Fibroblast of skin of right quadriceps (primary cell): ENCODE results near the gene UST.

Source experiments
- DNase-seq: peaks from one replicate; pipeline ENCODE4 v3.0.0-alpha.2; 2013

The UST gene, protein sequence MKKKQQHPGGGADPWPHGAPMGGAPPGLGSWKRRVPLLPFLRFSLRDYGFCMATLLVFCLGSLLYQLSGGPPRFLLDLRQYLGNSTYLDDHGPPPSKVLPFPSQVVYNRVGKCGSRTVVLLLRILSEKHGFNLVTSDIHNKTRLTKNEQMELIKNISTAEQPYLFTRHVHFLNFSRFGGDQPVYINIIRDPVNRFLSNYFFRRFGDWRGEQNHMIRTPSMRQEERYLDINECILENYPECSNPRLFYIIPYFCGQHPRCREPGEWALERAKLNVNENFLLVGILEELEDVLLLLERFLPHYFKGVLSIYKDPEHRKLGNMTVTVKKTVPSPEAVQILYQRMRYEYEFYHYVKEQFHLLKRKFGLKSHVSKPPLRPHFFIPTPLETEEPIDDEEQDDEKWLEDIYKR

GRCh38 chr6:148746363-148747144, at the start of gene UST:
Gene UST, plus strand, starts transcription at chr6:148747030. Its CDS starts 401 bp downstream, at chr6:148747431.
- peak; percentile 96 for DNase-seq

DNA sequence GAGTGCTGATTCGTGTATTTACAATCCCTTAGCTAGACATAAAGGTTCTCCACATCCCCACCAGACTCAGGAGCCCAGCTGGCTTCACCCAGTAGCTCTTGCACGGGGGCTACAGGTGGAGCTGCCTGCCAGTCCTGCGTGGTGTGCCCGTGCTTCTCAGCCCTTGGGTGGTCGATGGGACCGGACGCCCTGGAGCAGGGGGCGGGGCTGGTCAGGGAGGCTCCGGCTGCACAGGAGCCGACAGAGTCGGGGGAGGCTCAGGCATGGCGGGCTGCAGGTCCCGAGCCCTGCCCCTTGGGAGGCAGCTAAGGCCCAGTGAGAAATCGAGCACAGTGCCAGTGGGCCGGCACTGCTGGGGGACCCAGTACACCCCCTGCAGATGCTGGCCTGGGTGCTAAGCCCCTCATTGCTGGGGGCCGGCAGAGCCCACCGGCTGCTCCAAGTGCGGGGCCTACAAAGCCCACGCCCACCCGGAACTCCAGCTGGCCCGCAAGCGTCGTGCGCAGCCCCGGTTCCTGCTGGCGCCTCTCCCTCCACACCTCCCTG, 48.9 kb upstream of the UST start:
- no peak for DNase-seq

DNA sequence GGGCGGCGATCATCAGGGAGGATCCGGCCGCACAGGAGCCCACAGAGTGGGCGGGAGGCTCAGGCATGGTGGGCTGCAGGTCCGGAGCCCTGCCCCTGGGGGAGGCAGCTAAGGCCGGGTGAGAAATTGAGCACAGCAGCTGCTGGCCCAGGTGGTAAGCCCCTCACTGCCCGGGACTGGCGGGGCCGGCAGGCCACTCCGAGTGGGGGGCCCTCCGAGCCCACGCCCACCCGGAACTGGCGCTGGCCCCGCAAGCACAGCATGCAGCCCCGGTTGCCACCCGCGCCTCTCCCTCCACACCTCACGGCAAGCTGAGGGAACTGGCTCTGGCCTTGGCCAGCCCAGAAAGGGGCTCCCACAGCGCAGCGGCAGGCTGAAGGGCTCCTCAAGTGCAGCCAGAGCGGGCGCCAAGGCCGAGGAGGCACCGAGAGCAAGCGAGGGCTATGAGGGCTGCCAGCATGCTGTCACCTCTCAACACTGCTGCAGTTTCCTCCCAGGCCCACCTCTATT, 48.1 kb upstream of the UST start:
- no peak for DNase-seq

DNA sequence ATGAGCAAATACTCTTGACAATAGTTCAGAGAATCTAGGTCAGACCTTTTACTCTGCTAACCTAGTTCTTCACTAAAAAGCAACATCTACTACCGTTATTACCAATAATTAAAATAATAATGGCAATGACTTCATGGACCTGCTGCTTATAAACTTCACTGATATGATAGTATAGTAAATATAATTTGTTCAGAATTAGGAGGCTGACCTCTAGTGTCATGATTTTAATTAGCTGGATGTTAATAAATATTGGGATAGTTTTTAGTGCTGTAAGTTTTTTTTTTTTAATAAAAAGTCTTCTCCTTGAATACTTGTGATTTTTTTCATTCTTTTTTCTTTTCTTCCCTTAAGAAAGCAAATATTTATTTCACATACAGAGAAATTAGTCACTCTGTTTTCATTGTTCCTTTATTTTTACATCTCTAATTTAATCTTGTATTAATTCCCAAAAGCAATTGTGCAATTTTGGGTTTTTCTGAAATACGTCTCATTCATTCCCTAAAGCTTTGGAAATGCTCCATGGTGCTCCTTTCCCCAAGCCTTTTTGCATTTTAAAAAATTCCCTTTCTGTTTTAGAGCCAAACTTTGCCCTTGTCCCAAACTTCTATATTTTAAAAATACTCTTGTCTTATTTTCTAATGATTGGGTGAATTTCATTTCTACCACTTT, 46.6 kb upstream of the UST start:
- DNase-seq, result peak; percentile 7

DNA sequence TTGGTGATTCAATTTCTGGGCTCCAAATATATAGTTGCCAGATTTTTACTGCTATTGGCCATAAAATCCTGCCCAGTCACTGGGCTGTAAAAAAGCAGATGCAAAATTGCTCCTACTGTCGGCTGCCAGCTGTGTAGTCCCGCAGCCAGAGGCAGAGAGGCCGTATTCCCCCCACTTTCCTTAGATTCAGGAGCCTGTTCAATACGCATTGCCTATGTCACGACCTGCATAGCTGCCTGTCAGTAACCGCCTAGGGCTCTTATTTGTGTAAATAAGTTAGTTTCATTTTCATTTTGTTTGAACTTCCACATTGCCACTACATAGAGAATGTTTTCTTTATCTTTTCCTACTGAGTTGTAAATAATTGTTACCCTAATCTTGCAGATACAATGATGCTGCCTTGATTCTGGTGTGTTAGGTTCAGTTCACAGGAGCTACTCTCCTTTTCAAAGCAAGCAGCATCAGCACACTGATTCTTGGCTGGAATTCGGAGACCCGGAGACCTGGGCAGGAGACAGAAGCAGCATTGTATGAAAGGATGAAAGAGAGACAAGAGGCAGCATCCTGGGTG, 46.0 kb upstream of the UST start:
- DNase-seq, result peak; percentile 31

DNA sequence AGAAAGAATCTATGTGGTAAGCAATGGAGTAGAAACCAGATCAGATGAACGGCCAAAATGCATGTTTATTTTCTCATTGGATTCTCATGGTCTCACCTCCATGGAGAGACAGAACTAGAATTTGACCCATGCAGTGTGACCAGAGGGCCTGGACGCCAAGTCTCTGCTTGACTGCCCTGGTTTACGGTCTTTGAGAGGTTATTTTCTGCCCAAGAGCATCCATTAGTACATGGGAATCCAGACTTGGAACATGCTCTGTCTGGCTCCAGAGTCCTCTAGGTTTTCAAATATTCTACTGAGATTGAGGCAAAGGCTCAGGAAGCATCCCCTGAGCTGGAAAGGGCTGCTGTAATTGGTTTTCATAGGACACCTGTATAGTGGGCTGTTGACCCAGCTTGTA, 45.5 kb upstream of the UST start:
- no peak for DNase-seq

- DNase-seq, result no peak
These were observed 42.9 kb upstream of the UST start for GRCh38 chr6:148703900-148704299.

- no peak for DNase-seq
These were observed 42.2 kb upstream of the UST start for GRCh38 chr6:148704400-148705246.

DNA sequence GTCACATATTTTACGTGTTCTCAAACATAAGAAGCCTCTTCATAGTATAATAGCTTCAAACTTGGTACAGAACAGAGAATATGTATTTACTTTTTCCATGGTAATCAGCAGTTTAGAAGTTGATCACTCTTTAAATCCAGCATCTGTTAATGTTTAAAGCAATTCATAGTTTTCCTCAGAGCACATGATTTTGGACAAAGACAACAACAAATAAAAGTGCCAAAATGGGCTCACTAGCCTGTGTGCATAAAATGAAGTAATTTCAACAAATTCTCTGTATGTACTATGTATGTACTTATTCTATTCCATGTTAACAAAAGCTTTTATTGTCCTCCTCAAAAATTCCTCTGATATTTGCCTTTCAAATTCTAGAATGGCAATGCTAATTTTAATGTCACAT, 38.1 kb upstream of the UST start:
- no peak for DNase-seq

DNA sequence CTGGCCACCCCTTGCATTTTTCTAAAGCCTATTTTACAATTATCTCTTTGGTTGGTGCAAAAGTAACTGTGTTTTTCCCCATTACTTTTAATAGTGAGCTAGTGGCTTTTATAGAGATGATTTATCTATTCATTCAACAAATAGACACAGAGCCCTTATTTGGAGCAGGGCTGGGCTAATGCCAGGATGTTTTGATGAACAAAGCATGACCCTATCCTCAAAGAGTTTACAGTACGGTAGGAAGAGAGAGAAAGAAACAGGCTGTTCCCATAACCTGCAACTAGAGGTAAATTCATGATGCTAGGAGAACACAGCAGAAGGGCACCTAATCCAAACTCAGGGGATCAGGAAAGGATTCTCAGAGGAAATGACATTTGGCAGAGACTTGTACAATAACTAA, 37.3 kb upstream of the UST start:
- DNase-seq, result peak; percentile 42

DNA sequence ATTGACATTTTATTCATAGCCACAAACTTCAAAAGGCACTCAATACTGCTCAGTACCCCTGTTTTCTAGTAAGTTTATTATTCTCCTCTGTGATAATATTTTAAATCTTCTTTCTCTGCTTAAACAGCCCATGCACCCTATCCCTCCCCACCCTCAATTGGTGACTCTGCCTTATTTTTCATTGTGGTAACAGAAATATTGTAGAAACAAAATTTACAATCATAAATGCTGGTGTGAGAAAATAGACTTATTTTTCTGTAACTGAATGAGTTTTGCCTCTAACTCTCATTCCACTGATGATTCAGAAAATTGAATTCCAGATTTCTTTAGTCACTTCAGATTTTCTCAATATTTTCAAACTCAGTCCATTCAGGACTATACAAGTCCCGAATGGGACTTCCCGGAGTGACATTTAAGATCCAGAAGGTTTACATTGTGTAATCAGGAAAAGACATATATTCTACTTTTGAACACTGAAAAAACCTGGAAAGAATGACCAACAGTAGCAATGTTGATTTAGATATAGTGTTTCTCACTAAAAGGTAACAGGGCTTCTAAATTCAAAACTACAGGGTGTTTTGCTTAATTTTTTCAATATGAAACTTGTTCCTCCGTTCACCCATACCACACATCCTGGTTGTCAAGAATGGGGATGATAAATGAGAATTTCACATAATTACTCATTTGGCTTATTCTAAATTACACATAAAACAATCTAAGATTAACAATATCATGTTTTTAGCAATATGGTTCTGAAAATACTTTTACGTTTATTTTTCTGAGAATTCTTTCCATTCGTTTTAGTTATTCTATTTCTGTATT, 34.8 kb upstream of the UST start:
- peak; percentile 41 for DNase-seq

DNA sequence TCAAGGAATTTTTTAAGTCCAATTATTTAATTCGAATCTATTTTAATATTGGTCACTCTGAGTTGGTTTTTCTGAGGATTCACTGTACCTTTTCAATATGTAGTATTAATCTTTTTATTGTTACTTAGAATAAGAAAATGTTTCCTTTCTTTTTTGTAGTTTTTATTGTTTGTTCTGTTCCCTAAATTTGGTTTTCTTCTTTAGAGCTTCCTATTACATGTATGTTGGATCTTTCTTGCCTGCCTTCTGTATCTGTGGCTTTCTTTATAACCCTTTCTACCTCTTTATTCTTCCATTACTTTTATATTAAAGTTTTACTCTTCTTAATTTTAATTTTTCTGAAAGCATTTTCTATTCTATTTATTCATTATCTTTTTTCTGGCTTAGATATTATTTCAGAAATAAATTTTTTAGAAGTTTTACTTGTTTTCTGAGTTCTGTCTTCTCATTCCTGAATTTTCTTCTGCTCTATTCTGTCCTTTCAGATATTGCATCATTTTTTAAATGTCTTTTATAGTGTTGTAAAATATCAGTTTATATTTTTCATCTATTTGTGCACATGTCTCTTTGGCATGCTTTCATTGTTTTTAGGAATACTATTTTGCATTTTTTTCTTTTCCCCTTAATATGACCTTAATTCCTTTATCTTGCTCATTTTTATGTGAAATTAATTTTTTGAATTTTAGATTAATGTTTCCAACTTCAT, 33.6 kb upstream of the UST start:
- no peak for DNase-seq

DNA sequence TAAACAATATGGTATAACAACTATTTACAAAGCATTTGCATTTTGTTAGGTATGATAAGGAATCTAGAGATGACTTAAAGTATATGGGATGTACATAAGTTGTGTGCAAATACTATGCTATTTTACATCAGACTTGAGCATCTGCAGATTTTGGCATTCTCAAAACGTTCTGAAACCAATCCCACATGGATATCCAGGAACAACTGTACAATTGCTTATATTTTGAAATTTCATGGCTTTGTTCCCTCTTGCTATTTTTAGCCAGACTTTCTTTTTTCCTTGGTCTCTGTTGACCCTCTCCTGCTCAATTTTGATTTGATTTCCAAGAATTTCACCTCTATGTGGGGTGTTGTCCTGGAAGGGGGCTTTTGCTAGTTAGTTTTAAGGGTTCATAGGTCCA, 32.9 kb upstream of the UST start:
- DNase-seq, result no peak

DNA sequence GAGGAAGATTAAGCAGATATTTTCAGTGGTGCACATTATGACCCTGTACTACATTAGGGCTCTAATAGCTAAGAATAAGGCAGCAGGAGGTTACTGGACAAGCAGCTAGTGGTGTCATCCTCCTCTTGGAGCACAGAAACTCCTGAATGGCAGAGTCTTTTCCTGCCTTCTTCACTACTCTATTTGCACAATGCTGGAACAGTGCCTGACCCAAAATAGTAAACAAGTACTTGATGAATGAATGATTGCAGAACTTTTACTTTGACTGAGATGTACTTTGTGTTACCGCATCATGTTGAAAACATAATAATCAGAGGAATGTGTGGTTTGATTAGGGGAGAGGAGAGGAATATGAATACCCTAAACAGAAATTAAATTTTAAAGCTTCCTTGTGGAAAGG, 30.0 kb upstream of the UST start:
- DNase-seq, result peak; percentile 39

- peak; percentile 72 for DNase-seq
These were observed 26.4 kb upstream of the UST start for GRCh38 chr6:148720406-148720805.

DNA sequence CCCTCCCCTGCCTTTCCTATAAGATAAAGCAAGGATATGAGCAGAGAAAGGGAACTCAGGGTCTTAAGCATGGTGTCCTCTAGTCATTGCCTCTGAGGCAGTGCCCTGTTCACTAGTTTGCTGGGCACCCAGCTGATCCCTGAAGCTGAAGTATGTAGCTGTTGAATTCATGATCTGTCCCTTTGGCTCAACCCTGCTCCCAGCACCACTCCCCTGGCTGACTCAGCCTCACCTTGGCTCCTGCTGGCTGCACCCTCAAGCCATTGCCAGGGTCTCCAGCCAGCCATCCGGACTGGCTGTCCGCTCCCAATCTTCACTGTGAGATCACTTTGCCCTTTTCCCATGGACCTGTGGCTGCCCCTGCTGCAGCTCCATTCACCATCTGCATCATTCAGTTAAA, 25.9 kb upstream of the UST start:
- no peak for DNase-seq

DNA sequence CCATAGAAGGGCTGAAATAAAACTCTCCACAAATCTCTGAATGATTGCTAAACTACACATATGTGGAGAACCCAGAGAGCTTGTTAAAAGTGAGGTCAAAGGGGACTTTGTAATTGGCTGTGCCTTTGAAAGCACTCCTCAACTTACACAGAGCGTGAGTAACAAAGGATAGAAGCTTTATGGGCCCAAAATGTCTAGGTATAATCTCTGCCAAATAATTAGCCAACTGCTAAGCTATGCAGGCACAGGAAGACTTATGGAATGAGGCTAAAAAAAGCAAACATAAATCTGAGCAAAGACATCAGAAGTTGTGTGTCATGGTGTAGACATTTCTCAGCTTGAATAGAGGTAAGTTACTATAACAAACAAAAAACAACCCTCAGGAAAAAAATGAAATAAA, 23.3 kb upstream of the UST start:
- DNase-seq, result peak; percentile 97

DNA sequence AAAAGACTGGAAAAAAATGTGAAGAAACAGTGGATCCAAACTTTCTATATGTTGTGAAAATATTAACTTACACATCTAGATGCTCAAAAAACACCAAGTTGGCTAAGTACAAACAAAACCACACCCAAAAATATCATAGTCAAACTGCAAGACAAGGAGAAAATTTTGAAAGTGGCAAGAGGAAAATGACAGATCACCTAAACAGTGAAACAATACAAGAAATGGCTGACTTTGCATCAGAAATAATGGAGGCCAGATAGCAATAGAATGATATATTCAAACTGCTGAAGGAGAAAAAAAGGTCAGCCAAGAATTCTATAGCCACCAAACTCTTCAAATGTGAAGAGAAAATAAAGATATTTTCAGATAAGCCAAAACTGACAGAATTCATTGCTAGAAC, 22.4 kb upstream of the UST start:
- DNase-seq, result no peak

GRCh38 chr6:148727104-148727503, 19.7 kb upstream of the UST start:
- no peak for DNase-seq

DNA sequence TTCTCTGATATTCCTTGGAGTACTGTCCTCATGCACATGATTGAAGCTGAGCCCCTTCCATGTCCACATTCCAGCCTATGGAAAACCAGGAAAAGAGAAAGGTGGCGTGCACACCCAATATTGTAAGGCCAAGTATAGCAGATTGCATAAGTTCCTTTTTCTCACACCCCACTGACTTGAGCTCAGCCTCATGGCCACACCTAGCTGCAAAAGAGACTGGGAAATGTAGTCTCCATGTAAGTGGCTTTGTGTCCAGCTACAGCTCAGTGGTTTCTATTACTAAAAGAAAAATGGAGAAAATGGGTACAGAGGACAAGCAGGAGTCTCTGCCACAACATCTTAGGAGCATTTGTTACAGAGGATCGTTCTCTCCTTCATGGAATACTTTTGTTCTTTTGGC, 10.8 kb upstream of the UST start:
- DNase-seq, result no peak
